LNCAP (cell line): Measurements from ENCODE around the gene KLHDC3.

Source experiments
- TF ChIP-seq, protein P1 (sequence below): fragments of 450-650 bp; IDR thresholded peaks from 2 replicates; pipeline ENCODE4 v1.5.1; 2017; ENCODE audit warnings: mild to moderate bottlenecking

The KLHDC3 gene

DNA sequence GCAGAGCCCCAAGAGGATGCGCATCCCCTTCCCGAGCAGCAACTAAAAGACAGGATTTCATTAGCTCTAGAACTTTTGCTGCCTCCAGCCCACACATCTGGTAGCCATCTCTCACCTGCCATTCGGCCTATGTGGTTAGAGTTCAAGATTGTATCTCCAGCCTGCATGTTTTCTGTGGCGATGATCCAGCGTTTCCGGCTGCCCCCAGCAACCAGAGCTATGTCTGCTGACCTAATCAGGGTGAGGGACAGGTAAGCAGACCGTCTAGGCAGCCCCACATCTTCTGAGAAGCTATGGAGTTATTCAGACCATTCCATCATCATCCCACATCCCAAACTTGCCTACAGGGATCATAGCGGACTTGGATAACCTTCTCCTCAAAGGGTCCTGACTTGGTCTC is 41.9 kb downstream of the KLHDC3 start:
- TF ChIP-seq, protein P1, sequence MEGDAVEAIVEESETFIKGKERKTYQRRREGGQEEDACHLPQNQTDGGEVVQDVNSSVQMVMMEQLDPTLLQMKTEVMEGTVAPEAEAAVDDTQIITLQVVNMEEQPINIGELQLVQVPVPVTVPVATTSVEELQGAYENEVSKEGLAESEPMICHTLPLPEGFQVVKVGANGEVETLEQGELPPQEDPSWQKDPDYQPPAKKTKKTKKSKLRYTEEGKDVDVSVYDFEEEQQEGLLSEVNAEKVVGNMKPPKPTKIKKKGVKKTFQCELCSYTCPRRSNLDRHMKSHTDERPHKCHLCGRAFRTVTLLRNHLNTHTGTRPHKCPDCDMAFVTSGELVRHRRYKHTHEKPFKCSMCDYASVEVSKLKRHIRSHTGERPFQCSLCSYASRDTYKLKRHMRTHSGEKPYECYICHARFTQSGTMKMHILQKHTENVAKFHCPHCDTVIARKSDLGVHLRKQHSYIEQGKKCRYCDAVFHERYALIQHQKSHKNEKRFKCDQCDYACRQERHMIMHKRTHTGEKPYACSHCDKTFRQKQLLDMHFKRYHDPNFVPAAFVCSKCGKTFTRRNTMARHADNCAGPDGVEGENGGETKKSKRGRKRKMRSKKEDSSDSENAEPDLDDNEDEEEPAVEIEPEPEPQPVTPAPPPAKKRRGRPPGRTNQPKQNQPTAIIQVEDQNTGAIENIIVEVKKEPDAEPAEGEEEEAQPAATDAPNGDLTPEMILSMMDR, result no peak

DNA sequence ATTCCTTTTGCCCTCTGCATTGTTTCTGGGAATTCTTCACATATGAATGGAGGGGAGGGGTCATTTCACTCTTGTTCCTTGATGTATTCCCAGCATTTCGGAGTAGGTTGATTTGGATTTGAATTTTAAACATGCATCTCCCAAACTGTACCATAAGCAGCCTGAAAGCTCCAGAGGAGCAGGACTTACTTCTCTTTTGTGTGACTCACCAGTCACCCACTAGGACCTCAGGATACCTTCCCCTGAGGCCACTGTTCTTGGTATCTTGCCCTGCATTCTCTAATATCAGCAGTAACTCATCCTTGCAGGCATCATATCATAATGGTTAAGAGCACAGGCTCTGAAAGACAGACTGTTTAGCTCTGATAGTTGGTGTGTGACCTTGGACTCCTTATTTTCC is 44.5 kb downstream of the KLHDC3 start:
- TF ChIP-seq, protein P1, result no peak

DNA sequence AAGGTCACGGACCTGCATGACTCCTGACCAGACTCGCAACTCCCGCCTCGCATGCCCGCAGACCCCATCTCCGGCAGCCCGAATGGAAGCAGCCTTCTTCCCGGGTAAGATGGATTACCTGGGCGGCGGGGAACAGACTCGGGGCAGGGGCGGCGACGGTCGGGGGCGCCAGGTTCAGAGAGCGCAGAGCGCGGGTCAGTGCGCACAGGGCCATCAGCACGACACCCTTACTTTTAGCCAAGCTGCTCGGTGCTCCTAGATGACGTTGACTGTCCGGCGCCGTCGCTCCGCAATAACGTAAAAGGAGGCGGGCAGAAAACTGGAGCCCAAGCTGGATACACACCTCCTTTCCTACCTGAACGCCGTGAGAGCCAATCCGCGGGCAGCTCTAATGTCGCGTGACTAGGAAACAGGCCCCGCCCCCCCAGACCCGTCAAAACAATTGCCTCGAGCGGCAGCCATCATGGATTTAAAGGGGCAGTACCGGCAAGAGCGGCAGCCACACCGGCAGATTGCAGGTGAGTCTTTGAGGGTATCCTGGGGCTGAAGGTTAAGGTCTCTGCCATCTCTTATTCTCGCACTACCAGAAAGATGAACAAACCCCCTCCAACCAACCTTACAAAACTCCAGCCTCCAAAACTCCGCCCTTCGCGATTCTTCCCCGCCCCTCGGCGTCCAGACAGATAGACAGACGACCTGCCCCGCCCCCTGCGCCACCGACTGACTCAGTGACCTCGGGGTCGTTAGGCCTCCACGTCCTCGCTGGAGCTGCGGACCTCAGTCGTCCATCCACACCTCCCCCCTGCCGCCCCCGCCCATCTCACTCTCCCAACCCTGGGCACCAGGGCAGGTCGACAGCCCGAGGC is 45.4 kb downstream of the KLHDC3 start, which contains the start of the genes KLC4 and MRPL2:
KLC4 (plus strand) TSS at position 464 of the 866 bp plus-strand sequence. CDS start 1,705 bp downstream, outside the sequence.
MRPL2 (minus strand) TSS at position 267 of the 866 bp plus-strand sequence; CDS start at position 214, 53 bp downstream.
- TF ChIP-seq, protein P1, result no peak

DNA sequence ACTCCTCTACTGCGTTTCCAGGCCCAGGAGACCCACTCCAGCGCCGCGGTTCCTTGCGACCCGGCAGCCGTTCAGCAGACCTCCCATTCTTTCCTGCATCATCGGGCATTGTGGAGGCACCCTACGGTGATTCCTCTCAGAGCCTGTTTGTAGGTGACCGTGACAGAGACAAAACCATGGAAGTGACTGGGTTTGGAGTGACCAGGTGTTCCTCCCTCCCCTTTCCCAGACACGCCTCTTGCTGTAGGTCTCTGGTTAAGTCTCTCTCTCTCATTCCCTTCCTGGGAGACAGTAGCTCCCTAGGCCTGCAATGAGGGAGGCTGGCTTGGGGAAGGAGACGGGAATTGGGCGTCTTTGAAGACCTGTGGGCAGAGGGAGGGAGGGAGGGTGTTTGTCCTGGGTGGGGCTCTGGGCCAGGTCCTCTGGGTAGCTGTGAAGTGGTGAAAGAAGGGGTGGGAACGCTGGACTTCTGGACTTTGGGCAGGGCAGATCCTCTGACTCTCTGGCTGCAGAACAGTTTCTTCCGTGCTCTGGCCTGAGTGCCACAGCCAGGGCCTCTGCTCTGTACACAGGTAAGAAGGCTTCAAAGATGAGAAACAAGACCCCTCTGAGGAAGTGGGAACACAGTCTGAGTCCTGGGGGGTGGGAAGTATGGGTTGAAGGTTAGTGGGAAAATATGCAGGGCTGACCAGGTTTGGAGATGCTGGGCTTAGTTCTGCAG is 46.1 kb downstream of the KLHDC3 start:
- TF ChIP-seq, protein P1, result no peak

DNA sequence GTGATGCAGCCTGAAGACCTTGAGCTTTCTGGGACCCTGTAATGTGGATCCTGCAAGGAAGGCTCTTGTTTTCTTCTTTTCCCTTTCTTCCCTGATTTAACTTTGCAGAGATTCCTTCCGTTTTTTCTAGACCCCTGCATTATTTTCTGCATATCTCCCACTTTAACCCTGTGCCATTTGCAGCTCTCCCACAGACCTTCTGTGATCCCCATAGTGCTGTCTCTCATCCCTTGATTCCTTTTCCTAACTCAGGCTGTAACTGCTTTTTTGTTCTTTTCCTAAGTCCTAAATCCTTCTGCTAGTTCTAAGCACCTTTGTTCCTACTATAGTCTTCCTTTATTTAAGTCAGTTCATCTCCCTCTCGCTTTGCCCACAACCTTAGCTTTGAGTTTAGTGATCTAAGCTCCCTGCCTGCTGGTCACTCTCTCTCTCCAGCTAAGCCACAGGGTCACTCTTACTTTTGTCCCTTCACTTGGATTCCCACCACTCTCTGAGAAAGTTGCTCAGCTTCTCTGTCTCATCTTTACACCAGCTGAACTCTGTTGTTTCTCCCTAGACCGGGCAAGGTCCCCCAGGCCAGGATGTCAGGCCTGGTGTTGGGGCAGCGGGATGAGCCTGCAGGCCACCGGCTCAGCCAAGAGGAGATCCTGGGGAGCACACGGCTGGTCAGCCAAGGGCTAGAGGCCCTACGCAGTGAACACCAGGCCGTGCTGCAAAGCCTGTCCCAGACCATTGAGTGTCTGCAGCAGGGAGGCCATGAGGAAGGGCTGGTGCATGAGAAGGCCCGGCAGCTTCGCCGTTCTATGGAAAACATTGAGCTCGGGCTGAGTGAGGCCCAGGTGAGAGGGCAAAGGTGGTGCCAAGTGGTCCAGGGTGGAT is 46.9 kb downstream of the KLHDC3 start:
- TF ChIP-seq, protein P1, result no peak

DNA sequence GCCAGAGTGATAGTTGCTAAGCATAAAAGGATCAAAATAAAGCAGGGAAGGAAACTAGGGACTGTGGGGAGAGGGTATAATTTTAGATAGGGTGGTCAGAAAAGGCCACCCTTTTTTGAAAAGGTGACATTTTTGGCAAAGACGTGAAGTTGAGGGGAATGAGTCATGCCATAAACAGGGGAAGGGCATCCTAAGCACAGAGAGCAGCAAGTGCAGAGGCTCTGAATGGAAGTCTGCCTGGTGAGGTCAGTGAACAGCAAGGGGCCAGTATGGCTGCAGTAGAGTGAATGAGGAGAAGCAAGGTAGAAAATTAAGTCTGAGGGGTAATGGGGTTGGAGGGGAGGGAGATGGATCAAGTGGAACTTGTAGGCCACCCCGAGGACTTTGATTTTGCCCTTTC is 47.8 kb downstream of the KLHDC3 start:
- TF ChIP-seq, protein P1, result no peak

DNA sequence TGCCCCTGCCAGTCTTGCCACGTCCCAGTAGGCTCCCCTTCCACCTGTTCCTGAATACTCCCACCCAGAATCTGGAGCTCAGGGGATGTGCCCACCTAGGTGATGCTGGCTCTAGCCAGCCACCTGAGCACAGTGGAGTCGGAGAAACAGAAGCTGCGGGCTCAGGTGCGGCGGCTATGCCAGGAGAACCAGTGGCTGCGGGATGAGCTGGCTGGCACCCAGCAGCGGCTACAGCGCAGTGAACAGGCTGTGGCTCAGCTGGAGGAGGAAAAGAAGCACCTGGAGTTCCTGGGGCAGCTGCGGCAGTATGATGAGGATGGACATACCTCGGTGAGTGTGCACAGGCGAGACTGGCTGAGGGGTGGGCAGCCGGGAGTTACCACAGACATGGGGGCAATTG is 48.8 kb downstream of the KLHDC3 start:
- TF ChIP-seq, protein P1, result no peak
